Spleen (tissue), 7 donors: ENCODE data around the gene PCNX2.

Experiments used
- POLR2A ChIP-seq, 3 donors: fragments of 450-650 bp; IDR thresholded peaks; one replicate each; pipeline ENCODE4 v1.5.1; 2017; ENCODE audit warnings: antibody characterized with exemption in 3 of 3, mild to moderate bottlenecking in 1 of 3
- POLR2AphosphoS5 ChIP-seq, 3 donors: sonication (generic); formaldehyde crosslinking; IDR thresholded peaks; one replicate each; pipeline ENCODE4 v1.5.1; 2017; ENCODE audit warnings: antibody characterized with exemption in 3 of 3
- TF ChIP-seq, protein P1 (sequence below), 11 experiments: fragments of 200-600 bp in 7 of 11; fragments of 450-650 bp in 4 of 11; sonication (generic) in 4 of 11; IDR thresholded peaks in 8 of 11; conservative IDR thresholded peaks in 3 of 11; 1 replicate in 7 of 11; 2 replicates in 4 of 11; pipeline versions ENCODE4 v1.4.0 to v1.8.0; 2016 to 2021; ENCODE audit warnings: antibody characterized with exemption in 11 of 11, inconsistent platforms in 4 of 11, mild to moderate bottlenecking in 1 of 11
- donor health status: DM: no; HTN: no; CAD: no; lungs with moderate emphysema.
- donor health status: DM: no; HTN: no; CAD: no.
- donor health status: DM: no; HTN: no; CAD: no.

GRCh38 chr1:232991238-232991637, 304.3 kb downstream of the PCNX2 start:
- TF ChIP-seq, protein P1, sequence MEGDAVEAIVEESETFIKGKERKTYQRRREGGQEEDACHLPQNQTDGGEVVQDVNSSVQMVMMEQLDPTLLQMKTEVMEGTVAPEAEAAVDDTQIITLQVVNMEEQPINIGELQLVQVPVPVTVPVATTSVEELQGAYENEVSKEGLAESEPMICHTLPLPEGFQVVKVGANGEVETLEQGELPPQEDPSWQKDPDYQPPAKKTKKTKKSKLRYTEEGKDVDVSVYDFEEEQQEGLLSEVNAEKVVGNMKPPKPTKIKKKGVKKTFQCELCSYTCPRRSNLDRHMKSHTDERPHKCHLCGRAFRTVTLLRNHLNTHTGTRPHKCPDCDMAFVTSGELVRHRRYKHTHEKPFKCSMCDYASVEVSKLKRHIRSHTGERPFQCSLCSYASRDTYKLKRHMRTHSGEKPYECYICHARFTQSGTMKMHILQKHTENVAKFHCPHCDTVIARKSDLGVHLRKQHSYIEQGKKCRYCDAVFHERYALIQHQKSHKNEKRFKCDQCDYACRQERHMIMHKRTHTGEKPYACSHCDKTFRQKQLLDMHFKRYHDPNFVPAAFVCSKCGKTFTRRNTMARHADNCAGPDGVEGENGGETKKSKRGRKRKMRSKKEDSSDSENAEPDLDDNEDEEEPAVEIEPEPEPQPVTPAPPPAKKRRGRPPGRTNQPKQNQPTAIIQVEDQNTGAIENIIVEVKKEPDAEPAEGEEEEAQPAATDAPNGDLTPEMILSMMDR (IDR thresholded peaks at IDR 0.05 in 8 of 11, conservative IDR thresholded peaks at IDR 0.05 in 3 of 11), result no peak
- TF ChIP-seq POLR2AphosphoS5 (IDR thresholded peaks at IDR 0.05) (no peak), POLR2A (IDR thresholded peaks at IDR 0.05) (no peak)
